ENCODE results near the gene DGCR6L.
"Not testable (repeated sequence)": the region's sequence is repeated elsewhere in the genome, so short reads cannot be mapped to it uniquely, and the experiment has no call there.

DGCR6L gene

GRCh38 chr22:20274374-20274773 lies 45.5 kb downstream of the DGCR6L start:
- DNase-seq: not testable (repeated sequence)

GRCh38 chr22:20273758-20274181 lies 46.1 kb downstream of the DGCR6L start:
- no peak for DNase-seq

GRCh38 chr22:20272700-20273099 lies 47.2 kb downstream of the DGCR6L start:
- no peak for DNase-seq

GRCh38 chr22:20272174-20272573 lies 47.7 kb downstream of the DGCR6L start:
- no peak for DNase-seq

GRCh38 chr22:20271114-20271994 lies 48.5 kb downstream of the DGCR6L start:
- DNase-seq: no peak

- not testable (repeated sequence) for DNase-seq
Measured at GRCh38 chr22:20270190-20271113, 49.4 kb downstream of the DGCR6L start.

- DNase-seq: not testable (repeated sequence)
Measured at GRCh38 chr22:20269673-20270072, 50.2 kb downstream of the DGCR6L start.

GRCh38 chr22:20269201-20269600 lies 50.7 kb downstream of the DGCR6L start:
- not testable (repeated sequence) for DNase-seq

- peak; percentile 72 for DNase-seq
Measured at GRCh38 chr22:20268279-20269012, 51.4 kb downstream of the DGCR6L start, which contains the start of gene RTN4R. RTN4R (minus strand) TSS chr22:20268318; CDS start chr22:20268092, 226 bp downstream.

GRCh38 chr22:20267441-20268278 lies 52.2 kb downstream of the DGCR6L start:
- peak; percentile 41 for DNase-seq

- not testable (repeated sequence) for DNase-seq
Measured at GRCh38 chr22:20266667-20267440, 53.0 kb downstream of the DGCR6L start.

GRCh38 chr22:20265772-20266666 lies 53.8 kb downstream of the DGCR6L start:
- not testable (repeated sequence) for DNase-seq

- DNase-seq: no peak
Measured at GRCh38 chr22:20264614-20265452, 55.0 kb downstream of the DGCR6L start.

All from CD4-positive, alpha-beta T cell treated with Interleukin-17A for 4 hours (primary cell).